HepG2 (cell line): ENCODE measurements around the gene ME3. TPM values are rescaled to one million over a fixed set of nuclear protein-coding genes. Genes with fewer than 3 reads are reported as not detected.

Source experiments
- ATAC-seq: fragments of 200-7000 bp; cut with Tn5 transposase; 3 replicates; pipeline ENCODE4 v1.9.1; 2020; ENCODE audit warnings: mild to moderate bottlenecking, moderate library complexity
- BruUV-seq: library from RNA; stranded (reverse); fragments of 400-500 nt; replicated peaks from 2 replicates; lab custom pipeline; 2021; lab: Mats Ljungman, UMichigan
- CTCF ChIA-PET: fragments of 300-600 bp; formaldehyde crosslinking; extraction: SDS; loops from one replicate; lab custom pipeline; 2021; ENCODE audit warnings: low total read pairs, inconsistent platforms, low intra/inter-chr PET ratio; lab: Yijun Ruan, JAX
- POLR2A ChIA-PET: fragments of 350-600 bp; sonication (Branson Sonifier 250); formaldehyde crosslinking; loops from one replicate; lab custom pipeline; 2020; ENCODE audit warnings: antibody characterized with exemption, inconsistent platforms; lab: Yijun Ruan, JAX
- DNase-seq: peaks from one replicate; pipeline ENCODE4 v3.0.0-alpha.2; 2015; ENCODE audit warnings: low spot score
- FAIRE-seq: peaks from 3 replicates; lab custom pipeline; 2011; peaks lifted over from hg19 to GRCh38; lab: Jason Lieb, UNC
- H2AFZ ChIP-seq: one replicate; pipeline ENCODE4 v1.6.1; 2011; ENCODE audit warnings: low read length, inconsistent platforms
- H3K27ac ChIP-seq: fragments of 300-600 bp; 3 replicates; pipeline ENCODE4 v1.8.0; 2011; ENCODE audit warnings: mixed run types, mild to moderate bottlenecking, mixed read lengths, low read length, inconsistent platforms; ENCODE audit not compliant: insufficient read depth; ENCODE audit errors: extremely low read length
- H3K27me3 ChIP-seq, 2 experiments: fragments of 200-600 bp in 1 of 2; 2 replicates in 1 of 2; 3 replicates in 1 of 2; pipeline versions ENCODE4 v1.6.0 to v1.8.0; 2011; ENCODE audit warnings: low read length in 2 of 2, mild to moderate bottlenecking in 2 of 2, moderate library complexity in 2 of 2, inconsistent platforms in 1 of 2; ENCODE audit not compliant: insufficient read depth in 2 of 2, control insufficient read depth in 1 of 2
- H3K36me3 ChIP-seq, 2 experiments: fragments of 200-600 bp in 1 of 2; replicated peaks in 1 of 2; 2 replicates in 1 of 2; 3 replicates in 1 of 2; pipeline versions ENCODE4 v1.5.1 to v1.8.0; 2011; ENCODE audit warnings: low read length in 2 of 2, inconsistent platforms in 1 of 2; ENCODE audit not compliant: insufficient read depth in 2 of 2, control insufficient read depth in 1 of 2
- H3K4me1 ChIP-seq: 2 replicates; pipeline ENCODE4 v1.5.1; 2012; ENCODE audit warnings: low read length, inconsistent platforms; ENCODE audit not compliant: insufficient read depth
- H3K4me2 ChIP-seq: 2 replicates; pipeline ENCODE4 v1.6.0; 2011; ENCODE audit warnings: low read depth, low read length, inconsistent platforms
- H3K4me3 ChIP-seq, 3 experiments: fragments of 200-600 bp in 1 of 3; sonication (generic), shearing (Covaris generic) in 1 of 3; replicated peaks in 1 of 3; 2 replicates each; pipeline ENCODE4 v1.5.1; 2011 to 2016; ENCODE audit warnings: low read length in 3 of 3, inconsistent platforms in 2 of 3, low read depth in 2 of 3, mild to moderate bottlenecking in 2 of 3, control low read depth in 1 of 3, mixed read lengths in 1 of 3; ENCODE audit not compliant: insufficient read depth in 1 of 3
- H3K79me2 ChIP-seq: one replicate; pipeline ENCODE4 v1.6.1; 2011; ENCODE audit warnings: low read length, inconsistent platforms; ENCODE audit not compliant: insufficient read depth
- H3K9ac ChIP-seq: 2 replicates; pipeline ENCODE4 v1.6.0; 2011; ENCODE audit warnings: mild to moderate bottlenecking, low read depth, low read length, inconsistent platforms; ENCODE audit not compliant: insufficient read depth
- H3K9me3 ChIP-seq: 2 replicates; pipeline ENCODE4 v1.5.1; 2012; ENCODE audit warnings: mild to moderate bottlenecking, low read length
- H4K20me1 ChIP-seq: 2 replicates; pipeline ENCODE4 v1.6.0; 2011; ENCODE audit warnings: inconsistent platforms, mild to moderate bottlenecking, low read length, moderate library complexity; ENCODE audit not compliant: insufficient read depth
- DMAP1 ChIP-seq: IDR thresholded peaks from 2 replicates; pipeline ENCODE4 v1.6.1; 2016
- FOXC1 ChIP-seq: sonication (generic); formaldehyde crosslinking; IDR thresholded peaks from 2 replicates; pipeline ENCODE4 v1.8.0; 2022; ENCODE audit warnings: mild to moderate bottlenecking, missing genetic modification reagents, borderline replicate concordance
- FOXJ3 ChIP-seq: sonication (generic); formaldehyde crosslinking; IDR thresholded peaks from 2 replicates; pipeline ENCODE4 v1.4.0; 2020; ENCODE audit warnings: missing genetic modification reagents, mild to moderate bottlenecking, borderline replicate concordance
- MAX ChIP-seq: IDR thresholded peaks from 2 replicates; pipeline ENCODE4 v1.6.1; 2012; ENCODE audit warnings: inconsistent platforms
- NR2C2 ChIP-seq: sonication (generic); formaldehyde crosslinking; IDR thresholded peaks from 2 replicates; pipeline ENCODE4 v1.4.0; 2020; ENCODE audit warnings: missing genetic modification reagents, mild to moderate bottlenecking, moderate library complexity, borderline replicate concordance
- PITX1 ChIP-seq: sonication (generic); formaldehyde crosslinking; IDR thresholded peaks from 2 replicates; pipeline ENCODE4 v1.5.1; 2020; ENCODE audit warnings: mild to moderate bottlenecking, missing genetic modification reagents
- SCMH1 ChIP-seq: sonication (generic); formaldehyde crosslinking; IDR thresholded peaks from 2 replicates; pipeline ENCODE4 v1.9.0; 2021; ENCODE audit warnings: missing genetic modification reagents, mild to moderate bottlenecking, borderline replicate concordance
- SRY ChIP-seq: sonication (generic); formaldehyde crosslinking; IDR thresholded peaks from 2 replicates; pipeline ENCODE4 v1.8.0; 2022; ENCODE audit warnings: mild to moderate bottlenecking, missing genetic modification reagents
- THYN1 ChIP-seq: sonication (generic); formaldehyde crosslinking; IDR thresholded peaks from 2 replicates; pipeline ENCODE4 v1.8.1; 2023; ENCODE audit warnings: low read depth, mild to moderate bottlenecking, moderate library complexity, missing genetic modification reagents, borderline replicate concordance
- YEATS2 ChIP-seq: sonication (generic); formaldehyde crosslinking; IDR thresholded peaks from 2 replicates; pipeline ENCODE4 v1.4.0; 2020; ENCODE audit warnings: missing genetic modification reagents, borderline replicate concordance
- YY1 ChIP-seq: IDR thresholded peaks from 2 replicates; pipeline ENCODE4 v1.6.1; 2011; ENCODE audit warnings: low read length, low read depth, moderate library complexity, mild to moderate bottlenecking; ENCODE audit not compliant: insufficient read depth, insufficient replicate concordance
- ZFP82 ChIP-seq: sonication (generic); formaldehyde crosslinking; IDR thresholded peaks from 2 replicates; pipeline ENCODE4 v1.5.1; 2020; ENCODE audit warnings: mild to moderate bottlenecking, missing genetic modification reagents, borderline replicate concordance
- ZNF468 ChIP-seq: sonication (generic); formaldehyde crosslinking; IDR thresholded peaks from 2 replicates; pipeline ENCODE4 v1.8.0; 2022; ENCODE audit warnings: mild to moderate bottlenecking, moderate library complexity, missing genetic modification reagents
- ZNF768 ChIP-seq: sonication (generic); formaldehyde crosslinking; IDR thresholded peaks from 2 replicates; pipeline ENCODE4 v1.4.0; 2020; ENCODE audit warnings: missing genetic modification reagents
- ZNF792 ChIP-seq: IDR thresholded peaks from 2 replicates; pipeline ENCODE4 v1.6.1; 2016
- WGBS: methylation state at CpG from one replicate; pipeline ENCODE4 v1.1.6; 2017; ENCODE audit warnings: low lambda C conversion rate; 5-methylcytosine and 5-hydroxymethylcytosine counted together
- in situ Hi-C: cut with HindIII; loops from 2 replicates; pipeline ENCODE4 v1.10.0; 2017; ENCODE audit warnings: low pct_unique_long_range_greater_than_20kb; ENCODE audit not compliant: extremely low pct_ligation_motif_present
- intact Hi-C: fragments of 100-400 bp; cut with micrococcal nuclease; formaldehyde crosslinking; loops from one replicate; pipeline ENCODE4 v1.10.0; 2022; ENCODE audit not compliant: unreplicated experiment
- polyA plus RNA-seq, 8 experiments: library from polyadenylated mRNA; depleted of rRNA in 3 of 8; stranded (reverse) in 7 of 8; unstranded in 1 of 8; fragments of >200 nt; fragmentation: Illumina TruSeq in 4 of 8; extraction: Trizol in 4 of 8; gene quantifications; 2 replicates each; pipeline versions ENCODE4 v1.2.1 to v1.2.3, GENCODE V29; 2011 to 2016; ENCODE audit warnings: low read depth in 4 of 8, missing spikeins in 1 of 8, mixed read lengths in 1 of 8; ENCODE audit not compliant: insufficient read depth in 1 of 8
- total RNA-seq, 5 experiments: library from RNA; depleted of rRNA; stranded (reverse); fragments of >200 nt; fragmentation: Illumina TruSeq; extraction: Trizol; gene quantifications; 2 replicates each; pipeline ENCODE4 v1.2.3, GENCODE V29; 2016; ENCODE audit warnings: low read depth in 1 of 5
- TF ChIP-seq, protein P1 (sequence below): sonication (generic); formaldehyde crosslinking; IDR thresholded peaks from 2 replicates; pipeline ENCODE4 v1.5.0; 2020; ENCODE audit warnings: missing genetic modification reagents, mild to moderate bottlenecking, borderline replicate concordance
- TF ChIP-seq, protein P2 (sequence below): IDR thresholded peaks from 2 replicates; pipeline ENCODE4 v1.6.1; 2016; ENCODE audit warnings: mild to moderate bottlenecking
- TF ChIP-seq, protein P3 (sequence below): sonication (generic); formaldehyde crosslinking; IDR thresholded peaks from 2 replicates; pipeline ENCODE4 v1.8.0; 2023; ENCODE audit warnings: mild to moderate bottlenecking, missing genetic modification reagents

ME3 gene
- total and polyA plus RNA-seq, 2 of the 13 experiments (the other 11 are each of a cell fraction or from before 2014, with no cell fraction given), result not detected

DNA sequence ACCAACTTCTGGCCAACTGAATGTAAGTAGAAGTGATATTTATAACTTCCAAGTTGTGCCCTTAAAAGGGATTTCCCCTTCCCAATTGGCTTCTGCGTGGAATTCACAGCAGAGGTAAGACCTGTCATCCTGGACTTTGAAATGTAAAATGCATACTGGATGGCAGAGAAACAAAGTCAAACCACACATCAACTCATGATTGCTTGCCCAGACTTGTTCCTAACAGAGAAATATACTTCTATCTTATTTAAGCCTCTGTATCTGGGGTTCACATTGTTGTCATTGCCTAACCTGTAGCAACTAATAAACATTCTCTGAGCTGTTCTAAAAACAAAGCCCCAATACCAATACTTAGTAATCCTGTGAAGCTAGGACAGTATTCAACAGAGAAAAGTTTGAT is 6.2 kb downstream of the ME3 start:
- Histone ChIP-seq H3K4me1 (0 out of 2 replicates have a peak, but pooled peaks cover under 1% of the 10 kb centered on the region), H4K20me1 (no peaks in the 10 kb centered on the region), H3K9me3 (no peaks in the 10 kb centered on the region), H3K79me2 (no peaks in the 10 kb centered on the region), H3K36me3 (no peaks in the 10 kb centered on the region), H3K27ac (no peak overlapping the region), H2AFZ (no peak overlapping the region), H3K4me2 (no peak overlapping the region), H3K27me3 (peaks cover 1 to 43% of the 10 kb centered on the region in 2 experiments; a peak in 3 of 5 replicates), H3K4me3 (no peak overlapping the region), H3K9ac (no peak overlapping the region)
- in situ Hi-C loops (no loop called here), intact Hi-C loops (no loop called here)
- ChIA-PET CTCF (no interaction called here), POLR2A (no interaction called here)
- TF ChIP-seq ZNF768, result no peak
- TF ChIP-seq THYN1 (CRISPR knock-in tag), result no peak
- no peak for TF ChIP-seq SCMH1 (CRISPR knock-in tag)
- no peak for TF ChIP-seq FOXC1
- no peak for TF ChIP-seq MAX
- TF ChIP-seq ZFP82 (CRISPR knock-in tag), result no peak
- TF ChIP-seq ZNF792 (CRISPR knock-in tag), result no peak
- no peak for TF ChIP-seq YY1
- 0% methylated on average over 1 of the region's 1 CpG for WGBS
- BruUV-seq, result no TSS peak
- no peak for FAIRE-seq
- DNase-seq, result no peak
- ATAC-seq, result no peak

GRCh38 chr11:86664930-86665329 is 7.5 kb downstream of the ME3 start:
- H3K4me2 ChIP-seq, result no peak overlapping the region
- FAIRE-seq, result no peak
- POLR2A ChIA-PET, result no interaction called here
- H3K9ac ChIP-seq, result no peak overlapping the region
- no peak for DNase-seq
- CTCF ChIA-PET, result no interaction called here
- no peak overlapping the region for H3K4me3 ChIP-seq
- ATAC-seq, result no peak
- WGBS, result 7% methylated on average over 3 of the region's 3 CpGs
- in situ Hi-C loops, result no loop called here
- no peaks in the 10 kb centered on the region for H4K20me1 ChIP-seq
- peaks cover 1 to 30% of the 10 kb centered on the region in 2 experiments; a peak in 3 of 5 replicates for H3K27me3 ChIP-seq
- no TSS peak for BruUV-seq
- H3K9me3 ChIP-seq, result no peaks in the 10 kb centered on the region
- intact Hi-C loops, result no loop called here
- no peak overlapping the region for H3K27ac ChIP-seq
- H2AFZ ChIP-seq, result no peak overlapping the region
- H3K4me1 ChIP-seq, result no peaks in the 10 kb centered on the region
- no peaks in the 10 kb centered on the region for H3K36me3 ChIP-seq
- H3K79me2 ChIP-seq, result no peaks in the 10 kb centered on the region
- TF ChIP-seq, protein P1, sequence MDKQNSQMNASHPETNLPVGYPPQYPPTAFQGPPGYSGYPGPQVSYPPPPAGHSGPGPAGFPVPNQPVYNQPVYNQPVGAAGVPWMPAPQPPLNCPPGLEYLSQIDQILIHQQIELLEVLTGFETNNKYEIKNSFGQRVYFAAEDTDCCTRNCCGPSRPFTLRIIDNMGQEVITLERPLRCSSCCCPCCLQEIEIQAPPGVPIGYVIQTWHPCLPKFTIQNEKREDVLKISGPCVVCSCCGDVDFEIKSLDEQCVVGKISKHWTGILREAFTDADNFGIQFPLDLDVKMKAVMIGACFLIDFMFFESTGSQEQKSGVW (CRISPR knock-in tag), result no peak
- TF ChIP-seq NR2C2 (CRISPR knock-in tag) (no peak), SRY (CRISPR knock-in tag) (no peak), FOXJ3 (CRISPR knock-in tag) (no peak), YEATS2 (CRISPR knock-in tag) (no peak), PITX1 (CRISPR knock-in tag) (no peak), DMAP1 (CRISPR knock-in tag) (no peak), ZNF468 (no peak)
- TF ChIP-seq, protein P2, sequence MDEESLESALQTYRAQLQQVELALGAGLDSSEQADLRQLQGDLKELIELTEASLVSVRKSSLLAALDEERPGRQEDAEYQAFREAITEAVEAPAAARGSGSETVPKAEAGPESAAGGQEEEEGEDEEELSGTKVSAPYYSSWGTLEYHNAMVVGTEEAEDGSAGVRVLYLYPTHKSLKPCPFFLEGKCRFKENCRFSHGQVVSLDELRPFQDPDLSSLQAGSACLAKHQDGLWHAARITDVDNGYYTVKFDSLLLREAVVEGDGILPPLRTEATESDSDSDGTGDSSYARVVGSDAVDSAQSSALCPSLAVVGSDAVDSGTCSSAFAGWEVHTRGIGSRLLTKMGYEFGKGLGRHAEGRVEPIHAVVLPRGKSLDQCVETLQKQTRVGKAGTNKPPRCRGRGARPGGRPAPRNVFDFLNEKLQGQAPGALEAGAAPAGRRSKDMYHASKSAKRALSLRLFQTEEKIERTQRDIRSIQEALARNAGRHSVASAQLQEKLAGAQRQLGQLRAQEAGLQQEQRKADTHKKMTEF (CRISPR knock-in tag), result no peak
- TF ChIP-seq, protein P3, sequence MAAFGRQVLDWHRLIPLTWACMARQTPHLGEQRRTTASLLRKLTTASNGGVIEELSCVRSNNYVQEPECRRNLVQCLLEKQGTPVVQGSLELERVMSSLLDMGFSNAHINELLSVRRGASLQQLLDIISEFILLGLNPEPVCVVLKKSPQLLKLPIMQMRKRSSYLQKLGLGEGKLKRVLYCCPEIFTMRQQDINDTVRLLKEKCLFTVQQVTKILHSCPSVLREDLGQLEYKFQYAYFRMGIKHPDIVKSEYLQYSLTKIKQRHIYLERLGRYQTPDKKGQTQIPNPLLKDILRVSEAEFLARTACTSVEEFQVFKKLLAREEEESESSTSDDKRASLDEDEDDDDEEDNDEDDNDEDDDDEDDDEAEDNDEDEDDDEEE (CRISPR knock-in tag), result no peak
